OCI-LY1 (cell line): ENCODE data around the gene TTL.
A peak's percentile ranks its signal among the peaks of the same experiment; 100 is the strongest.

Experiments
- H2AFZ ChIP-seq: fragments of 200-600 bp; sonication (generic), shearing (Covaris generic); 2 replicates; pipeline ENCODE4 v1.6.0; 2014; ENCODE audit warnings: antibody characterized with exemption, mild to moderate bottlenecking, low read length
- H3F3A ChIP-seq: fragments of 200-600 bp; sonication (generic), shearing (Covaris generic); 2 replicates; pipeline ENCODE4 v1.6.0; 2014; ENCODE audit warnings: mild to moderate bottlenecking, antibody characterized with exemption, low read length, moderate library complexity; ENCODE audit not compliant: insufficient read depth
- H3K27ac ChIP-seq: fragments of 200-600 bp; sonication (generic); 2 replicates; pipeline ENCODE4 v1.5.1; 2014; ENCODE audit warnings: low read length, mixed run types, mild to moderate bottlenecking, low read depth; ENCODE audit not compliant: poor library complexity, severe bottlenecking
- H3K27me3 ChIP-seq: fragments of 200-600 bp; sonication (generic); 2 replicates; pipeline ENCODE4 v1.6.0; 2014; ENCODE audit warnings: antibody characterized with exemption, mild to moderate bottlenecking, low read length, moderate library complexity; ENCODE audit not compliant: insufficient read depth
- H3K36me3 ChIP-seq: fragments of 200-600 bp; sonication (generic); 2 replicates; pipeline ENCODE4 v1.6.1; 2014; ENCODE audit warnings: mild to moderate bottlenecking, antibody characterized with exemption, low read length, moderate library complexity, mixed read lengths; ENCODE audit not compliant: insufficient read depth
- H3K4me1 ChIP-seq: fragments of 200-600 bp; sonication (generic); 2 replicates; pipeline ENCODE4 v1.5.1; 2014; ENCODE audit warnings: mild to moderate bottlenecking, low read length, moderate library complexity; ENCODE audit not compliant: insufficient read depth, severe bottlenecking
- H3K4me2 ChIP-seq: fragments of 200-600 bp; sonication (generic), shearing (Covaris generic); 2 replicates; pipeline ENCODE4 v1.6.1; 2014; ENCODE audit warnings: low read length
- H3K4me3 ChIP-seq: fragments of 200-600 bp; sonication (generic); 2 replicates; pipeline ENCODE4 v1.5.1; 2014; ENCODE audit warnings: low read length, low read depth, mild to moderate bottlenecking, mixed read lengths; ENCODE audit not compliant: poor library complexity, severe bottlenecking
- H3K79me2 ChIP-seq: fragments of 200-600 bp; shearing (Covaris generic); 2 replicates; pipeline ENCODE4 v1.6.1; 2016; ENCODE audit warnings: mixed run types, low read length, mixed read lengths; ENCODE audit not compliant: insufficient read depth
- H3K9ac ChIP-seq: fragments of 200-600 bp; sonication (generic), shearing (Covaris generic); 2 replicates; pipeline ENCODE4 v1.6.1; 2014; ENCODE audit warnings: mild to moderate bottlenecking, low read length, mixed read lengths
- H3K9me2 ChIP-seq: fragments of 200-600 bp; sonication (generic), shearing (Covaris generic); 2 replicates; pipeline ENCODE4 v1.6.1; 2014; ENCODE audit warnings: low read depth, mild to moderate bottlenecking, low read length, mixed read lengths
- H3K9me3 ChIP-seq: fragments of 200-600 bp; shearing (Covaris generic); 2 replicates; pipeline ENCODE4 v1.6.1; 2014; ENCODE audit warnings: low read length, mixed read lengths
- H4K20me1 ChIP-seq: fragments of 200-600 bp; sonication (generic), shearing (Covaris generic); 2 replicates; pipeline ENCODE4 v1.6.0; 2016; ENCODE audit warnings: mild to moderate bottlenecking, low read length; ENCODE audit not compliant: insufficient read depth
- EZH2 ChIP-seq: fragments of 200-600 bp; sonication (generic), shearing (Covaris generic); IDR thresholded peaks from 2 replicates; pipeline ENCODE4 v1.8.0; 2017; ENCODE audit warnings: borderline replicate concordance, mixed run types, mild to moderate bottlenecking, antibody characterized with exemption, low read length, moderate library complexity, mixed read lengths
- TF ChIP-seq, protein P1 (sequence below): fragments of 200-600 bp; sonication (generic), shearing (Covaris generic); IDR thresholded peaks from 2 replicates; pipeline ENCODE4 v1.5.1; 2017; ENCODE audit warnings: mild to moderate bottlenecking, antibody characterized with exemption, low read length, moderate library complexity, mixed read lengths

Gene TTL

DNA sequence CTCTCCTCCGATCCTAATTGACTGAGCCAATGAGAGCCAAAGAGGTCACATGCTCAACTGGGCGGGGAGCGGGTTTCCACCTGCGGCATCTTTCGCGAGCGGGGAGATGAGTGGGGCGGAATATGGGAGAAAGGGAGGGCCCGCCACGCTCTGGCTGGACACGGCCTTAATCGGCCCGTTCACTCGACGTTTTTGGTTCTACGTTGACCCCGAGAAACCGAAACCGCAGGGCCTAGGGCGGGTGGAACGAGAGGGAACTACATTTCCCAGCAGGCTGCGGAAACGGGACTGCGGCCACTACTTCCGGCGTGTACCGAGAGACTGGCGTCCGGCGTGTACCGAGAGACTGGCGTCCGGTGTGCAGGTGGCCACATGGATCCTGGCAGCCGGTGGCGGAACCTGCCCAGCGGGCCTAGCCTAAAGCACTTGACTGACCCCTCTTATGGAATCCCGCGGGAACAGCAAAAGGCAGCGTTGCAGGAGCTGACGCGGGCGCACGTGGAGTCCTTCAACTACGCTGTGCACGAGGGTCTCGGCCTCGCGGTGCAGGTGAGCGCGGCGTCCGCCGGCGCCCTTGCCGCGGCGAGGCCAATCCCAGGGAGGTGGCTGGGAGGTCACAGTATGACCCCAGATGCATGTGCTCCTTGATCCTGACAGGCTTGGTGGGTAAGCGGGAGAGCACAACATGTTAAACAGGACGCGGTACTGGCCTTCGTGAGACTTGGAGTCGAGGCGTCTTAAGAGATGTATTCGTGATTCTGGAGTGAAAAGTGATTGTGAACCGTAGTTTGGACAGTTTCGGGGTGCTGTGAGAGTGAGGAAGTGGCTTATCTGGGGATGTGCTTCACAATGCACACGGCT, 60.4 kb downstream of the TTL start, which contains the start of gene POLR1B:
TSS of gene POLR1B (plus strand) at position 343 of the 861 bp plus-strand sequence. CDS start at position 373, 30 bp downstream.
- H2AFZ ChIP-seq = no peak within 1 kb of the TSS; the same call in 1 of the 2 replicates
- no peaks in the 10 kb centered on the region for H4K20me1 ChIP-seq
- peaks cover 28% of the 10 kb centered on the region for H3K4me1 ChIP-seq
- no peaks in the 10 kb centered on the region for H3K9me2 ChIP-seq
- H3K4me2 ChIP-seq = peak within 1 kb of the TSS; percentile 92
- H3K27ac ChIP-seq = peak within 1 kb of the TSS; percentile 85
- H3K79me2 ChIP-seq = peaks cover 40% of the 10 kb centered on the region
- no peaks in the 10 kb centered on the region for H3K27me3 ChIP-seq
- H3K4me3 ChIP-seq = peak within 1 kb of the TSS; percentile 87
- TF ChIP-seq, protein P1, sequence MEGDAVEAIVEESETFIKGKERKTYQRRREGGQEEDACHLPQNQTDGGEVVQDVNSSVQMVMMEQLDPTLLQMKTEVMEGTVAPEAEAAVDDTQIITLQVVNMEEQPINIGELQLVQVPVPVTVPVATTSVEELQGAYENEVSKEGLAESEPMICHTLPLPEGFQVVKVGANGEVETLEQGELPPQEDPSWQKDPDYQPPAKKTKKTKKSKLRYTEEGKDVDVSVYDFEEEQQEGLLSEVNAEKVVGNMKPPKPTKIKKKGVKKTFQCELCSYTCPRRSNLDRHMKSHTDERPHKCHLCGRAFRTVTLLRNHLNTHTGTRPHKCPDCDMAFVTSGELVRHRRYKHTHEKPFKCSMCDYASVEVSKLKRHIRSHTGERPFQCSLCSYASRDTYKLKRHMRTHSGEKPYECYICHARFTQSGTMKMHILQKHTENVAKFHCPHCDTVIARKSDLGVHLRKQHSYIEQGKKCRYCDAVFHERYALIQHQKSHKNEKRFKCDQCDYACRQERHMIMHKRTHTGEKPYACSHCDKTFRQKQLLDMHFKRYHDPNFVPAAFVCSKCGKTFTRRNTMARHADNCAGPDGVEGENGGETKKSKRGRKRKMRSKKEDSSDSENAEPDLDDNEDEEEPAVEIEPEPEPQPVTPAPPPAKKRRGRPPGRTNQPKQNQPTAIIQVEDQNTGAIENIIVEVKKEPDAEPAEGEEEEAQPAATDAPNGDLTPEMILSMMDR = no peak
- no peak for TF ChIP-seq EZH2
- peak within 1 kb of the TSS; percentile 78 for H3K9ac ChIP-seq
- H3K9me3 ChIP-seq = no peaks in the 10 kb centered on the region
- H3F3A ChIP-seq = no peaks in the 10 kb centered on the region
- peaks cover 17% of the 10 kb centered on the region for H3K36me3 ChIP-seq

DNA sequence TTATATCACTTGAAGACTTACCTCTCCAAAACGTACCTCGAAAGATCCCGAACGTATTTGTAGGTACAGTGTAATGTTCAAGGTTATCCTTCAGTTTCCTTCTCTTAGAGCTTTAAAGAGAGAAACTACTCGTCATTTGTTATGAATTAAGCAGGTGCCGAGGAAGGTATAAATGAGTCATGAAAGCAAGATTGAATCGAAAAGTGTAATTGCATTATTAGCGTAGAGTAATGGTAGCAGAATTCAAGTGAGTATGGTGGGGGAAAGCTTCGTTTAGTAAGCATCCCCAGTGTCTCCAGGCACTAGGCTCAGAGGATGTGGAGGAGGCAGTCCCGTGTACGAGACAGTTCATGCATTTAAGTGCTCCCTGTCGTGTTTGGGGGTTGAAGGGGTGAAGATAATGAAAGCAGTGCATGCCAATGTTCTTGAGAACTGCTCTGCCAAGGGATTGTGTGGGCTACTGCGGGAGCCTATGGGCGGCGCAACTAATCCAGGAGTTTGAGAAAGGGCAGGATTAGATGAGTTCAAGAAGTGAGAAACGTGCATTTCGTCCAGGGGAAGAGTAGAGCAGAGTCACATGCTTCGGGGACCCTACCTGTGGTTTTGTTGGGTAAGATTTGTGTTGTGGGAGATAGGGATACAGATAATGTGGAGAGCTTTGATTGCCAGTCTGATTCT, 61.2 kb downstream of the TTL start:
- Histone ChIP-seq H3K9me2 (no peaks in the 10 kb centered on the region), H3K9ac (peak overlapping the region; percentile 78), H3K79me2 (peaks cover 40% of the 10 kb centered on the region), H3K36me3 (peaks cover 25% of the 10 kb centered on the region), H4K20me1 (no peaks in the 10 kb centered on the region), H3K4me2 (peak overlapping the region; percentile 92), H3K9me3 (no peaks in the 10 kb centered on the region), H3F3A (no peaks in the 10 kb centered on the region), H2AFZ (no peak overlapping the region), H3K4me1 (peaks cover 28% of the 10 kb centered on the region), H3K27me3 (no peaks in the 10 kb centered on the region), H3K27ac (peak overlapping the region; percentile 85), H3K4me3 (peak overlapping the region; percentile 87)
- no peak for TF ChIP-seq EZH2
- TF ChIP-seq, protein P1 = no peak

DNA sequence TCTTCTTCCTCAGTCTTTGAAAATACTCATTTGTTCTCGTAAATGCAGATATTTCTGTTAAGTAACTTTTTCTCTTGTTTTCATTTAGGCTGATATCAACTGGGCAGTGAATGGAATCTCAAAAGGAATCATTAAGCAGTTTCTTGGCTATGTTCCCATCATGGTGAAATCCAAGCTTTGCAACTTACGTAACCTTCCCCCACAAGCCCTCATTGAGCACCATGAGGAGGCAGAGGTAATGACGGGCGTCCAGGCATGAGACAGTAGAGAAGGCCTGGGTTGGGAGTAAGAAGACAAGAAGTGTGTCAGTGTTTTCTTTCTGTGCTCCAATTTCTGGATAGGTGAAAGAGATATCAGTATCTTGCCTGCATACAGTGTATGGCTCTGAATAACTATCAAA, 65.4 kb downstream of the TTL start:
- TF ChIP-seq EZH2 = no peak
- TF ChIP-seq, protein P1 = no peak
- H3K9me3 ChIP-seq = no peaks in the 10 kb centered on the region
- no peaks in the 10 kb centered on the region for H3F3A ChIP-seq
- H3K4me3 ChIP-seq = no peak overlapping the region
- H3K27ac ChIP-seq = no peak overlapping the region
- no peak overlapping the region for H3K4me2 ChIP-seq
- H3K79me2 ChIP-seq = peaks cover 40% of the 10 kb centered on the region
- H3K9ac ChIP-seq = no peak overlapping the region
- peaks cover 19% of the 10 kb centered on the region for H3K4me1 ChIP-seq
- no peak overlapping the region for H2AFZ ChIP-seq
- no peaks in the 10 kb centered on the region for H3K9me2 ChIP-seq
- peaks cover 67% of the 10 kb centered on the region for H3K36me3 ChIP-seq
- H3K27me3 ChIP-seq = no peaks in the 10 kb centered on the region
- H4K20me1 ChIP-seq = no peaks in the 10 kb centered on the region
